CD4-positive, alpha-beta T cell (primary cell): ENCODE data around the gene PDZD11. TPM values are rescaled to one million over a fixed set of nuclear protein-coding genes. Genes with fewer than 3 reads are reported as not detected.
"Not testable (repeated sequence)": the region's sequence is repeated elsewhere in the genome, so short reads cannot be mapped to it uniquely, and the experiment has no call there.

Source experiments
- ATAC-seq: fragments of 200-7000 bp; cut with Tn5 transposase; one replicate; pipeline ENCODE4 v1.10.0; 2022; ENCODE audit warnings: mild to moderate bottlenecking; ENCODE audit not compliant: poor library complexity
- CTCF ChIA-PET: fragments of 350-600 bp; sonication (Branson Sonifier 250); formaldehyde crosslinking; loops from one replicate; lab custom pipeline; 2021; ENCODE audit warnings: antibody characterized with exemption, inconsistent platforms; lab: Charles Lee
- POLR2A ChIA-PET: fragments of 350-600 bp; sonication (Branson Sonifier 250); formaldehyde crosslinking; loops from one replicate; lab custom pipeline; 2021; ENCODE audit warnings: antibody characterized with exemption, inconsistent platforms; lab: Charles Lee
- DNase-seq, 14 experiments: peaks; one replicate each; pipeline ENCODE4 v3.0.0-alpha.2; 2013 to 2020; ENCODE audit warnings: mixed read lengths in 2 of 14
- H3K27ac ChIP-seq, 2 donors: one replicate each; pipeline versions ENCODE4 v1.5.1 to v1.7.0; 2013; ENCODE audit warnings: low read length in 2 of 2, low read depth in 1 of 2, mild to moderate bottlenecking in 1 of 2
- H3K27me3 ChIP-seq, 2 experiments: 1 replicate in 1 of 2; 2 replicates in 1 of 2; pipeline versions ENCODE4 v1.6.1 to v1.7.0; 2013; ENCODE audit warnings: low read length in 2 of 2, control low read depth in 1 of 2, mild to moderate bottlenecking in 1 of 2, moderate library complexity in 1 of 2; ENCODE audit not compliant: insufficient read depth in 2 of 2, control insufficient read depth in 1 of 2
- H3K36me3 ChIP-seq: one replicate; pipeline ENCODE4 v1.6.1; 2013; ENCODE audit warnings: low read length, control low read depth; ENCODE audit not compliant: insufficient read depth
- H3K4me1 ChIP-seq: one replicate; pipeline ENCODE4 v1.6.1; 2013; ENCODE audit warnings: low read length, control low read depth; ENCODE audit not compliant: insufficient read depth
- H3K4me3 ChIP-seq: one replicate; pipeline ENCODE4 v1.5.1; 2013; ENCODE audit warnings: mild to moderate bottlenecking, low read length, moderate library complexity
- H3K9me3 ChIP-seq, 2 experiments: 1 replicate in 1 of 2; 2 replicates in 1 of 2; pipeline versions ENCODE4 v1.6.1 to v1.7.0; 2013; ENCODE audit warnings: low read length in 2 of 2, mild to moderate bottlenecking in 2 of 2, control low read depth in 1 of 2, moderate library complexity in 1 of 2; ENCODE audit not compliant: control insufficient read depth in 1 of 2, insufficient read depth in 1 of 2
- H3K27ac Mint-ChIP-seq: one replicate; pipeline ENCODE4 v1.8.0; 2020; ENCODE audit warnings: mixed read lengths
- H3K27me3 Mint-ChIP-seq: one replicate; pipeline ENCODE4 v1.8.0; 2021; ENCODE audit warnings: mixed read lengths
- H3K36me3 Mint-ChIP-seq: one replicate; pipeline ENCODE4 v1.8.0; 2021; ENCODE audit warnings: low read depth, mixed read lengths
- H3K4me1 Mint-ChIP-seq: one replicate; pipeline ENCODE4 v1.8.0; 2021; ENCODE audit warnings: low read depth, mixed read lengths
- H3K4me3 Mint-ChIP-seq: one replicate; pipeline ENCODE4 v1.8.0; 2020; ENCODE audit warnings: mild to moderate bottlenecking, mixed read lengths
- H3K9me3 Mint-ChIP-seq: one replicate; pipeline ENCODE4 v1.8.0; 2020; ENCODE audit warnings: mixed read lengths
- intact Hi-C, 2 experiments: fragments of 100-400 bp; cut with DNase I in 1 of 2; cut with micrococcal nuclease in 1 of 2; formaldehyde crosslinking; loops; one replicate each; pipeline versions ENCODE4 v1.15.1 to v1.9.0; 2023 to 2025; cut with DNase I, micrococcal nuclease
- total RNA-seq, 174 experiments: library from RNA in 2 of 174; stranded (reverse) in 2 of 174; gene quantifications; one replicate each; pipeline ENCODE4 v1.2.3 and lab custom pipeline; 2021 to 2026
- TF ChIP-seq, protein P1 (sequence below): fragments of 200-600 bp; IDR thresholded peaks from one replicate; pipeline ENCODE4 v1.8.0; 2022; ENCODE audit warnings: antibody characterized with exemption, mild to moderate bottlenecking

PDZD11 gene
- total RNA-seq, 2 experiments from 2014 or later: 6.1 to 7.8 TPM

- no peak for ATAC-seq
Observed at GRCh38 chrX:70252491-70252890, 37.2 kb downstream of the PDZD11 start.

DNA sequence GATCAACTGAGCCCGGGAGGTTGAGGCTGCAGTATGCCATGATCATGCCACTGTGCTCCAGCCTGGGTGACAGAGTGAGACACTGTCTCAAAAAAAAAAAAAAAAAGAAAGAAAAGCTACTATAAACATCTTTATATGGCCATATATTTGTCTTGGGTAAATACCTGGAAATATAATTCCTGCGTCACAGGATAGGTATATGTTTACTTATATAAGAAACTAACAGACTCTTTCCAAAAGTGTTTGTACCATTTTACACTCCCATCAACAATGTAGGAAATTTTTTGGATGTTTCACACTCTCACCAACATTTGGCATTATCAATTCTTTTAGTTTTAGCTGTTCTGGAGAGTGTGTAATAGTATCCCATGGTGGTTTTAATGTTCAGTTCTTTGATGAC, 42.5 kb downstream of the PDZD11 start:
- no peaks in the 10 kb centered on the region for H3K27me3 ChIP-seq
- no peaks in the 10 kb centered on the region for H3K4me1 Mint-ChIP-seq
- H3K4me1 ChIP-seq: no peaks in the 10 kb centered on the region
- H3K4me3 Mint-ChIP-seq: no peak overlapping the region
- H3K27me3 Mint-ChIP-seq: no peaks in the 10 kb centered on the region
- ATAC-seq: no peak
- H3K36me3 ChIP-seq: no peaks in the 10 kb centered on the region
- intact Hi-C loops: no loop called here
- no peak overlapping the region for H3K27ac ChIP-seq
- DNase-seq: no peak
- no peak overlapping the region for H3K27ac Mint-ChIP-seq
- TF ChIP-seq, protein P1, sequence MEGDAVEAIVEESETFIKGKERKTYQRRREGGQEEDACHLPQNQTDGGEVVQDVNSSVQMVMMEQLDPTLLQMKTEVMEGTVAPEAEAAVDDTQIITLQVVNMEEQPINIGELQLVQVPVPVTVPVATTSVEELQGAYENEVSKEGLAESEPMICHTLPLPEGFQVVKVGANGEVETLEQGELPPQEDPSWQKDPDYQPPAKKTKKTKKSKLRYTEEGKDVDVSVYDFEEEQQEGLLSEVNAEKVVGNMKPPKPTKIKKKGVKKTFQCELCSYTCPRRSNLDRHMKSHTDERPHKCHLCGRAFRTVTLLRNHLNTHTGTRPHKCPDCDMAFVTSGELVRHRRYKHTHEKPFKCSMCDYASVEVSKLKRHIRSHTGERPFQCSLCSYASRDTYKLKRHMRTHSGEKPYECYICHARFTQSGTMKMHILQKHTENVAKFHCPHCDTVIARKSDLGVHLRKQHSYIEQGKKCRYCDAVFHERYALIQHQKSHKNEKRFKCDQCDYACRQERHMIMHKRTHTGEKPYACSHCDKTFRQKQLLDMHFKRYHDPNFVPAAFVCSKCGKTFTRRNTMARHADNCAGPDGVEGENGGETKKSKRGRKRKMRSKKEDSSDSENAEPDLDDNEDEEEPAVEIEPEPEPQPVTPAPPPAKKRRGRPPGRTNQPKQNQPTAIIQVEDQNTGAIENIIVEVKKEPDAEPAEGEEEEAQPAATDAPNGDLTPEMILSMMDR: no peak
- ChIA-PET POLR2A (no interaction called here), CTCF (interaction anchor here (0.6 to 0.7 kb wide), 2 partner anchors 47 to 128 kb away, joined by 3 read pairs; no protein-coding TSS in a partner anchor)
- no peak overlapping the region for H3K4me3 ChIP-seq
- no peaks in the 10 kb centered on the region for H3K36me3 Mint-ChIP-seq
- no peaks in the 10 kb centered on the region for H3K9me3 ChIP-seq
- H3K9me3 Mint-ChIP-seq: no peaks in the 10 kb centered on the region

More at GRCh38 chrX:70252491-70252890, 37.2 kb downstream of the PDZD11 start:
- H3K27ac ChIP-seq: no peak overlapping the region
- peaks cover 8% of the 10 kb centered on the region for H3K36me3 Mint-ChIP-seq
- H3K9me3 Mint-ChIP-seq: no peaks in the 10 kb centered on the region
- ChIA-PET CTCF (no interaction called here), POLR2A (no interaction called here)
- no peaks in the 10 kb centered on the region for H3K4me1 Mint-ChIP-seq
- H3K27me3 ChIP-seq: no peaks in the 10 kb centered on the region
- no peaks in the 10 kb centered on the region for H3K27me3 Mint-ChIP-seq
- H3K9me3 ChIP-seq: no peaks in the 10 kb centered on the region
- no peak for DNase-seq
- H3K27ac Mint-ChIP-seq: no peak overlapping the region
- TF ChIP-seq, protein P1: no peak
- no peaks in the 10 kb centered on the region for H3K4me1 ChIP-seq
- no peak overlapping the region for H3K4me3 ChIP-seq
- no peaks in the 10 kb centered on the region for H3K36me3 ChIP-seq
- intact Hi-C loops: no loop called here
- H3K4me3 Mint-ChIP-seq: no peak overlapping the region

- ChIA-PET CTCF (no interaction called here), POLR2A (no interaction called here)
- Mint-ChIP-seq H3K4me3 (no peak overlapping the region), H3K27me3 (no peaks in the 10 kb centered on the region), H3K4me1 (no peaks in the 10 kb centered on the region), H3K36me3 (no peaks in the 10 kb centered on the region), H3K9me3 (no peaks in the 10 kb centered on the region), H3K27ac (no peak overlapping the region)
- H3K4me3 ChIP-seq: no peak overlapping the region
- no peak overlapping the region for H3K27ac ChIP-seq
- TF ChIP-seq, protein P1: no peak
- intact Hi-C loops: no loop called here
- H3K27me3 ChIP-seq: no peaks in the 10 kb centered on the region
- H3K9me3 ChIP-seq: no peaks in the 10 kb centered on the region
- H3K36me3 ChIP-seq: no peaks in the 10 kb centered on the region
- ATAC-seq (no peak), DNase-seq (no peak)
- H3K4me1 ChIP-seq: no peaks in the 10 kb centered on the region
Observed at GRCh38 chrX:70244881-70245280, 44.8 kb downstream of the PDZD11 start.

GRCh38 chrX:70243601-70244000, 46.1 kb downstream of the PDZD11 start:
- H3K27ac Mint-ChIP-seq, H3K36me3 Mint-ChIP-seq, H3K27me3 Mint-ChIP-seq, H3K4me3 ChIP-seq, ATAC-seq, H3K27me3 ChIP-seq, H3K4me1 Mint-ChIP-seq, H3K4me1 ChIP-seq, DNase-seq, H3K36me3 ChIP-seq, POLR2A ChIA-PET, H3K4me3 Mint-ChIP-seq, H3K27ac ChIP-seq, CTCF ChIA-PET, H3K9me3 ChIP-seq, H3K9me3 Mint-ChIP-seq, intact Hi-C loops: not testable (repeated sequence)
